Islet precursor cell (in vitro differentiated cells): ENCODE data around the gene APLP2.
"Not testable (repeated sequence)": the region's sequence is repeated elsewhere in the genome, so short reads cannot be mapped to it uniquely, and the experiment has no call there.

ENCODE experiments used
- DNase-seq: peaks from one replicate; pipeline ENCODE4 v3.0.0-alpha.2; 2018

APLP2 gene

GRCh38 chr11:130177782-130178181, 108.1 kb downstream of the APLP2 start:
- no peak for DNase-seq

- peak; percentile 45 for DNase-seq
These were observed 109.0 kb downstream of the APLP2 start for GRCh38 chr11:130178441-130179339.

GRCh38 chr11:130179396-130180306, 110.0 kb downstream of the APLP2 start:
- DNase-seq = no peak

- no peak for DNase-seq
These were observed 110.8 kb downstream of the APLP2 start for GRCh38 chr11:130180491-130180890.

- DNase-seq = no peak
These were observed 111.2 kb downstream of the APLP2 start for GRCh38 chr11:130180896-130181294.

- peak; percentile 48 for DNase-seq
These were observed 111.9 kb downstream of the APLP2 start for GRCh38 chr11:130181295-130182272.

- DNase-seq = no peak
These were observed 114.3 kb downstream of the APLP2 start for GRCh38 chr11:130183878-130184610.

- DNase-seq = no peak
These were observed 117.4 kb downstream of the APLP2 start for GRCh38 chr11:130187096-130187495.

- DNase-seq = no peak
These were observed 118.4 kb downstream of the APLP2 start for GRCh38 chr11:130188047-130188446.

- DNase-seq = no peak
These were observed 119.1 kb downstream of the APLP2 start for GRCh38 chr11:130188585-130189347.

- no peak for DNase-seq
These were observed 120.0 kb downstream of the APLP2 start for GRCh38 chr11:130189492-130190210.

- DNase-seq = no peak
These were observed 120.7 kb downstream of the APLP2 start for GRCh38 chr11:130190371-130190881.

- DNase-seq = no peak
These were observed 122.2 kb downstream of the APLP2 start for GRCh38 chr11:130191896-130192295.

GRCh38 chr11:130192845-130193267, 123.2 kb downstream of the APLP2 start:
- no peak for DNase-seq

GRCh38 chr11:130193551-130193950, 123.9 kb downstream of the APLP2 start:
- not testable (repeated sequence) for DNase-seq
